NCI-H2081 (cell line): Measurements from ENCODE around the gene EFCAB6.

ENCODE experiments used
- DNase-seq, 2 experiments: peaks; one replicate each; lab custom pipeline; 2025; lab: John Stamatoyannopoulos, UW

Gene EFCAB6

GRCh38 chr22:43481568-43482317 lies 330.4 kb downstream of the EFCAB6 start:
- DNase-seq, result no peak

- no peak for DNase-seq
Observed at GRCh38 chr22:43479962-43480361, 332.1 kb downstream of the EFCAB6 start.

- no peak for DNase-seq
Observed at GRCh38 chr22:43479301-43479950, 332.7 kb downstream of the EFCAB6 start.
